H1 (cell line): Measurements from ENCODE around the gene OR8I2. TPM values are rescaled to one million over a fixed set of nuclear protein-coding genes. Genes with fewer than 3 reads are reported as not detected.

Experiments
- CTCF ChIA-PET: fragments of 300-600 bp; sonication (Branson Sonifier 250); formaldehyde crosslinking; loops from one replicate; lab custom pipeline; 2021; ENCODE audit not compliant: partially characterized antibody; lab: Charles Lee
- POLR2A ChIA-PET: fragments of 300-600 bp; sonication (Branson Sonifier 250); formaldehyde crosslinking; loops from one replicate; lab custom pipeline; 2021; ENCODE audit warnings: inconsistent platforms; ENCODE audit not compliant: partially characterized antibody; lab: Charles Lee
- DNase-seq, 2 experiments: peaks; one replicate each; pipeline versions ENCODE4 v3.0.0 to v3.0.0-alpha.2; 2010 to 2022; ENCODE audit warnings: low spot score in 2 of 2, low read depth in 1 of 2, mixed read lengths in 1 of 2
- FAIRE-seq: peaks from 2 replicates; lab custom pipeline; 2011; peaks lifted over from hg19 to GRCh38; lab: Jason Lieb, UNC
- H2AFZ ChIP-seq: 2 replicates; pipeline ENCODE4 v1.8.1; 2012; ENCODE audit warnings: low read length, inconsistent platforms
- H2AK5ac ChIP-seq: 2 replicates; pipeline ENCODE4 v1.6.1; 2013; ENCODE audit warnings: low read depth, low read length
- H2BK120ac ChIP-seq: replicated peaks from 2 replicates; pipeline ENCODE3; 2013; ENCODE audit warnings: low read depth, low read length, inconsistent platforms
- H2BK12ac ChIP-seq: 2 replicates; pipeline ENCODE4 v1.6.1; 2013; ENCODE audit warnings: low read depth, low read length
- H2BK15ac ChIP-seq: 2 replicates; pipeline ENCODE4 v1.6.1; 2013; ENCODE audit warnings: low read length
- H2BK20ac ChIP-seq: 2 replicates; pipeline ENCODE4 v1.6.1; 2013; ENCODE audit warnings: low read length
- H2BK5ac ChIP-seq: 2 replicates; pipeline ENCODE4 v1.6.1; 2013; ENCODE audit warnings: low read depth, low read length
- H3K14ac ChIP-seq: 2 replicates; pipeline ENCODE4 v1.6.1; 2013; ENCODE audit warnings: inconsistent platforms; ENCODE audit not compliant: insufficient read length
- H3K18ac ChIP-seq: 2 replicates; pipeline ENCODE4 v1.6.1; 2013; ENCODE audit warnings: low read length; ENCODE audit errors: extremely low read depth
- H3K23ac ChIP-seq: 2 replicates; pipeline ENCODE4 v1.6.1; 2013; ENCODE audit warnings: inconsistent platforms; ENCODE audit not compliant: insufficient read length
- H3K23me2 ChIP-seq: 2 replicates; pipeline ENCODE4 v1.6.1; 2013; ENCODE audit warnings: low read depth, low read length
- H3K27ac ChIP-seq: 2 replicates; pipeline ENCODE4 v1.6.1; 2011; ENCODE audit warnings: low read depth, low read length, inconsistent platforms
- H3K27me3 ChIP-seq, 4 experiments: replicated peaks in 1 of 4; 1 replicate in 1 of 4; 2 replicates in 3 of 4; pipeline versions ENCODE4 v1.6.1 to v1.8.1; 2011 to 2013; ENCODE audit warnings: low read length in 3 of 4, mild to moderate bottlenecking in 3 of 4, inconsistent platforms in 2 of 4, mixed read lengths in 2 of 4, moderate library complexity in 1 of 4; ENCODE audit not compliant: control insufficient read depth in 3 of 4, insufficient read depth in 3 of 4; ENCODE audit errors: extremely low read depth in 1 of 4
- H3K36me3 ChIP-seq, 4 experiments: 2 replicates each; pipeline versions ENCODE4 v1.6.1 to v1.8.1; 2011 to 2013; ENCODE audit warnings: mild to moderate bottlenecking in 4 of 4, low read length in 3 of 4, moderate library complexity in 2 of 4, control low read depth in 1 of 4, inconsistent platforms in 1 of 4; ENCODE audit not compliant: insufficient read depth in 4 of 4, control insufficient read depth in 2 of 4
- H3K4ac ChIP-seq: replicated peaks from 2 replicates; pipeline ENCODE3; 2013; ENCODE audit warnings: low read length, low read depth, mixed read lengths, inconsistent platforms; ENCODE audit not compliant: insufficient read length
- H3K4me1 ChIP-seq, 4 experiments: replicated peaks in 1 of 4; 1 replicate in 1 of 4; 2 replicates in 3 of 4; pipeline versions ENCODE4 v1.6.1 to v1.8.1; 2011 to 2013; ENCODE audit warnings: low read length in 3 of 4, inconsistent platforms in 2 of 4, mixed read lengths in 1 of 4; ENCODE audit not compliant: insufficient read depth in 4 of 4, control insufficient read depth in 3 of 4
- H3K4me2 ChIP-seq, 2 experiments: 2 replicates each; pipeline versions ENCODE4 v1.6.1 to v1.8.1; 2011 to 2013; ENCODE audit warnings: low read depth in 2 of 2, low read length in 2 of 2, control low read depth in 1 of 2, inconsistent platforms in 1 of 2, mild to moderate bottlenecking in 1 of 2; ENCODE audit not compliant: insufficient read depth in 1 of 2
- H3K4me3 ChIP-seq, 4 experiments: fragments of 200-600, 300-600 bp in 1 of 4; sonication (generic), shearing (Covaris generic), sonication (Bioruptor Twin) in 1 of 4; 2 replicates each; pipeline versions ENCODE4 v1.5.1 to v1.8.1; 2011 to 2016; ENCODE audit warnings: low read length in 4 of 4, low read depth in 3 of 4, control low read depth in 2 of 4, inconsistent platforms in 2 of 4, mild to moderate bottlenecking in 2 of 4, mixed read lengths in 1 of 4, moderate library complexity in 1 of 4; ENCODE audit not compliant: insufficient read depth in 2 of 4; ENCODE audit errors: extremely low read depth in 1 of 4
- H3K56ac ChIP-seq: replicated peaks from 2 replicates; pipeline ENCODE3; 2013; ENCODE audit warnings: low read depth, mild to moderate bottlenecking, mixed read lengths, low read length, inconsistent platforms; ENCODE audit not compliant: insufficient read length
- H3K79me1 ChIP-seq: 2 replicates; pipeline ENCODE4 v1.6.1; 2013; ENCODE audit warnings: low read depth, low read length, control low read depth
- H3K79me2 ChIP-seq, 2 experiments: 2 replicates each; pipeline versions ENCODE4 v1.6.1 to v1.8.1; 2012 to 2013; ENCODE audit warnings: low read length in 2 of 2, mild to moderate bottlenecking in 2 of 2, inconsistent platforms in 1 of 2; ENCODE audit not compliant: insufficient read depth in 2 of 2, control insufficient read depth in 1 of 2
- H3K9ac ChIP-seq, 4 experiments: replicated peaks in 1 of 4; 1 replicate in 1 of 4; 2 replicates in 3 of 4; pipeline versions ENCODE4 v1.6.1 to v1.8.1; 2011 to 2013; ENCODE audit warnings: low read depth in 3 of 4, low read length in 3 of 4, control low read depth in 2 of 4, mild to moderate bottlenecking in 2 of 4, moderate library complexity in 2 of 4, inconsistent platforms in 1 of 4; ENCODE audit errors: extremely low read depth in 1 of 4
- H3K9me3 ChIP-seq, 2 experiments: 2 replicates each; pipeline versions ENCODE4 v1.6.1 to v1.8.1; 2012 to 2013; ENCODE audit warnings: mild to moderate bottlenecking in 2 of 2, moderate library complexity in 2 of 2, control low read depth in 1 of 2, inconsistent platforms in 1 of 2, low read depth in 1 of 2, low read length in 1 of 2, mixed read lengths in 1 of 2; ENCODE audit not compliant: insufficient read depth in 2 of 2
- H4K20me1 ChIP-seq, 2 experiments: replicated peaks in 1 of 2; 2 replicates each; pipeline versions ENCODE3 to v1.8.1; 2011 to 2013; ENCODE audit warnings: inconsistent platforms in 2 of 2, low read length in 2 of 2, mild to moderate bottlenecking in 1 of 2; ENCODE audit not compliant: insufficient read depth in 2 of 2, control insufficient read depth in 1 of 2
- H4K5ac ChIP-seq: 2 replicates; pipeline ENCODE4 v1.6.1; 2013; ENCODE audit warnings: low read length, low read depth, mixed read lengths, inconsistent platforms; ENCODE audit not compliant: insufficient read length
- H4K8ac ChIP-seq: 2 replicates; pipeline ENCODE4 v1.8.0; 2013; ENCODE audit warnings: mild to moderate bottlenecking, moderate library complexity, low read length, inconsistent platforms; ENCODE audit not compliant: insufficient read depth; ENCODE audit errors: extremely low read depth
- H4K91ac ChIP-seq: replicated peaks from 2 replicates; pipeline ENCODE3; 2013; ENCODE audit warnings: low read length, mixed read lengths, inconsistent platforms; ENCODE audit not compliant: insufficient read length
- HDAC2 ChIP-seq, 2 experiments: fragments of 300-600 bp in 1 of 2; sonication (generic) in 1 of 2; IDR thresholded peaks; 2 replicates each; pipeline ENCODE4 v1.6.1; 2011 to 2012; ENCODE audit warnings: low read depth in 2 of 2, low read length in 2 of 2, mild to moderate bottlenecking in 2 of 2, moderate library complexity in 2 of 2, borderline replicate concordance in 1 of 2, inconsistent platforms in 1 of 2
- WGBS, 2 experiments: shearing (Covaris generic) in 1 of 2; methylation state at CpG; one replicate each; pipeline versions ENCODE4 v1.1.6 to v1.1.7; 2013 to 2015; ENCODE audit warnings: low lambda C conversion rate in 2 of 2, mixed read lengths in 2 of 2, inconsistent platforms in 1 of 2, low coverage in 1 of 2, missing lambda C conversion rate in 1 of 2; ENCODE audit not compliant: insufficient replicate concordance in 2 of 2, insufficient coverage in 1 of 2, insufficient read length in 1 of 2; ENCODE audit errors: extremely low coverage in 1 of 2, missing lambda C conversion rate in 1 of 2; 5-methylcytosine and 5-hydroxymethylcytosine counted together
- polyA plus RNA-seq, 7 experiments: library from polyadenylated mRNA; depleted of rRNA in 3 of 7; stranded (reverse) in 5 of 7; unstranded in 2 of 7; fragments of >200 nt in 5 of 7; fragments of 200-250 nt in 2 of 7; gene quantifications; 1 replicate in 5 of 7; 2 replicates in 1 of 7; 4 replicates in 1 of 7; pipeline versions ENCODE4 v1.2.1 to v1.2.3, GENCODE V29; 2011 to 2013; ENCODE audit warnings: missing spikeins in 2 of 7, mixed read lengths in 2 of 7
- total RNA-seq: library from RNA; stranded (reverse); fragmentation: NEBNext Ultra II Directional; extraction: Animal tissue kit (Norgen Biotek cat#: 25700); gene quantifications from 2 replicates; pipeline ENCODE4 v1.2.1, GENCODE V29; 2021

Gene OR8I2
- total and polyA plus RNA-seq, 2 of the 8 experiments (the other 6 are each of a cell fraction or from before 2014, with no cell fraction given): not detected

- Histone ChIP-seq H2BK120ac (no peak overlapping the region), H3K79me1 (no peaks in the 10 kb centered on the region), H3K23ac (no peak overlapping the region), H3K4me2 (no peak overlapping the region), H3K36me3 (no peaks in the 10 kb centered on the region), H3K27ac (no peak overlapping the region), H3K14ac (no peak overlapping the region), H2BK15ac (no peak overlapping the region), H2AK5ac (no peak overlapping the region), H2AFZ (no peak overlapping the region; the same call in 1 of the 2 replicates), H3K27me3 (no peaks in the 10 kb centered on the region), H4K91ac (no peak overlapping the region), H3K56ac (no peak overlapping the region), H4K20me1 (no peaks in the 10 kb centered on the region), H3K18ac (no peak overlapping the region), H2BK5ac (no peak overlapping the region), H3K9ac (no peak overlapping the region), H4K8ac (no peak overlapping the region), H3K23me2 (no peaks in the 10 kb centered on the region), H3K9me3 (no peaks in the 10 kb centered on the region), H4K5ac (no peak overlapping the region), H2BK20ac (no peak overlapping the region), H3K4ac (no peak overlapping the region), H3K4me3 (no peak overlapping the region), H3K4me1 (no peaks in the 10 kb centered on the region), H2BK12ac (no peak overlapping the region), H3K79me2 (no peaks in the 10 kb centered on the region)
- ChIA-PET POLR2A (no interaction called here), CTCF (no interaction called here)
- DNase-seq (no peak), FAIRE-seq (no peak)
- 100% methylated on average over 1 of the region's 1 CpG; no CpG with 5 or more reads in 1 of the 2 experiments for WGBS, 2 experiments
- no peak for TF ChIP-seq HDAC2 (IDR thresholded peaks at IDR 0.05; ENCODE audit: borderline replicate concordance in 1 of 2, low read depth in 2 of 2, low read length in 2 of 2)
These were observed 47.6 kb upstream of the OR8I2 start for GRCh38 chr11:56045538-56045937.
